ENCODE data around the gene ANKRD11.
"Not testable (repeated sequence)": the region's sequence is repeated elsewhere in the genome, so short reads cannot be mapped to it uniquely, and the experiment has no call there.

ANKRD11 gene

DNA sequence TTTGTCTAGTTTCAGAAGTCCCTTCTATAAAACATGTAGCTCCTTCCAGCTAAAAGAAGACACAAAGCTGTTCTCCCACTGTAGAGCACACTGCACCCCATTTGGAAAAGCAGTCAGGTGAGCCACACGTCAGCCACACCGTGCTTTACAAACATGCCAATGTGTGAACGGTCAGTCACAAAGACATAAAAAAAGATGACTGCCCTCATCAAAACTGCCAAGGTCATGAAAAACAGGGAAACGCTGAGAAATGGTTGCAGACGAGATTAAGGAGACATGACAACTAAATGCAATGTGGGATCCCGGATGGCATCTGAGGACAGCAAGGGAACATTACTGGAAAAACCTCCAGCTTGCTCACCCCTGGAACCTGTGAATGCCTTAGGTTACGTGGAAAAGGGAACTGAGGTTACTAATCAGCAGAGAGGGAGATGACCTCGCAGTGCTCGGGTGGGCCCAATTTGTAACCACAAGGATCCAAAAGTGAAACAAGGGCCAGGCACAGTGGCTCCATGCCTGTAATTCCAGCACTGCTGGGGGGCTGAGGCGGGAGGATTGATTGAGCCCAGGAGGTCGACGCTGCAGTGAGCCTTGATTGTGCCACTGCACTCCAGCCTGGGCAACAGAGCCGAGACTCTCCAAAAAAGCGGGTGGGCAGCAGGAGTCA lies 8.1 kb downstream of the ANKRD11 start:
- DNase-seq = no peak

DNA sequence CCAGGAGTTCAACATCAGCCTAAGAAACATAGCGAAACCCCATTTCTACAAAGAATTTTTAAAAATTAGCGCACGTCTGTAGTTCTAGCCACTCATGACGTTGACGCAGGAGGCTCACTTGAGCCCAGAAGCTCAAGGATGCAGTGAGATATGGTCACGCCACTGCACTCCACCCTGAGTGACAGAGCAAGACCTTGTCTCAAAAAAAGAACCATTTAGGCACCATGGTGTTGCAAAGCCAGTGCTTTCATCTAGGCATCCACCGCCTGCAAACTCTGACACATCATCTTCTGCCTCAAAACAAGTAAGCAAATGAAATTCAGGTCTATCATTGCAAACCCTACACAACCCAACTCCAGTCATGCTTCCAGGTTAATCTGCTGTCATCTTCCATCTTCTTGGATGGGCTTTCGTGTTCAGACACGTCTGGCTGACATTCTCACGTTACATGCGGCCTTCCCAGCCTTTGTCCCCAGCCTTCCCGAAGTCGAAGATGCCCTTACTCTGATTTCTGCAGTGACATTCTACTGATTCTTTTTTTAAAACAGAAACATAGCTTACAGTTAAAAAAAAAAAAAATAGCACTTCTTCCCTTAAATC lies 8.9 kb downstream of the ANKRD11 start:
- DNase-seq = no peak

GRCh38 chr16:89478576-89479221 lies 11.7 kb downstream of the ANKRD11 start:
- no peak for DNase-seq

- DNase-seq = no peak
These were observed 13.5 kb downstream of the ANKRD11 start for GRCh38 chr16:89476811-89477261.

GRCh38 chr16:89476379-89476778 lies 14.0 kb downstream of the ANKRD11 start:
- DNase-seq = no peak

- DNase-seq = no peak
These were observed 15.2 kb downstream of the ANKRD11 start for GRCh38 chr16:89475144-89475543.

DNA sequence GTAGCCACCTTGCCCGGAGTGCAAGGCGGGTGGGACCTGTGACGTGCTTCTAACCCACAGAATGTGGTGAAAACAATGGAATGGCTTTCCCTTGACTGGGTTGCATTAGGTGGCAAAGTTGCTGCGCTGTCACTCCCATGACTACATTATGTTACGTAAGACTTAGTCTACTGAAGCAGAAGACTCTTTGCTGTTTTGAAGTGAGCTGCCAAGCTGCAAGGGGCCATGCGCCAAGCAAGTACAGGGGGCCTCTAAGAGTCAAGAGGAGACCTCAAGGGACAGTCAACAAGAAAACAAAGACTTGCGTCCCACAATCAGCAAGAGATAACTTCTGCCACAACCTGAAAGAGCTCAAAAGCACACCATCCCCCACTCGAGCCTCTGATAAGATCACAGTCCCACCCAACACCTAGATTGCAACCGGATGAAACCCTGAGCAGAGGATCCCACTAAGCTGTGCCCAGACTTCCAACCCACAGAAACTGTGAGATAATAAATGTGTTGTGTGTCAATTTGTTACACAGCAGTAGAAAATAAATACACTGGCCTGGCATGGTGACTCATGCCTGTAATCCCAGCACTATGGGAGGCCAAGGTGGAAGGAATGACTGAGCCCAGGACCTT lies 16.5 kb downstream of the ANKRD11 start:
- no peak for DNase-seq

GRCh38 chr16:89473136-89473712 lies 17.1 kb downstream of the ANKRD11 start:
- DNase-seq = no peak

DNA sequence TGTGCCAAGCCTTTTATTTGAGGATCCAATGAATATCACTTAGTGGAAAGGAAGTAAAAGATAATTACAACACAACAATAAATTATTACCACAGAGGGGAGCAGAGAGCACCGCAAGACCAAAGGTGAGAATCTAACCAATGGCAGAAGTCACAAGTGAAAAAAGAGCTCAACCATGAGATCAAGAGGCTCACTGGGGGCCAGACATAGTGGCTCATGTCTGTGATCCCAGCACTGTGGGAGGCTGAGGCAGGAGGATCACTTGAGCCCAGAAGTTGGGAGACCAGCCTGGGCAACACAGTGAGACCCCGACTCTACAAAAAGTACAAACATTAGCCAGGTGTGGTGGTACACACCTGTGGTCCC lies 17.7 kb downstream of the ANKRD11 start:
- DNase-seq = no peak

DNA sequence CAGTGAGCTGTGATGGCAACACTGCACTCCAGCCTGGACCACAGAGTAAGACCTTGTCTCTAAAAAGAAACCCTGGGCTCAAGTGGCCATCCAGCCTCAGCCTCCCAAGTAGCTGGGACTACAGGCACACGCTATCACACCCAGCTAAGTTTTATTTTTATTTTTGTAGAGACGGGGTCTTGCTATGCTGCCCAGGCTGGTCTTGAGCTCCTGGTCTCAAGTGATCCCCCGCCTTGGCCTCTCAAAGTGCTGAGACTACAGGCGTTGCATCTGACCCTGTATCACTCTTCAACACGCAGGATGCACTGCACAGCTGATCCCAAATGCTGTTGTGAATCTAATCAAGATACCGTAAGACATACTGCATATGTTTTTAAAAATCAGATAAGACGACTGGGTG lies 23.0 kb downstream of the ANKRD11 start:
- no peak for DNase-seq

- DNase-seq = no peak
These were observed 23.4 kb downstream of the ANKRD11 start for GRCh38 chr16:89466920-89467319.

DNA sequence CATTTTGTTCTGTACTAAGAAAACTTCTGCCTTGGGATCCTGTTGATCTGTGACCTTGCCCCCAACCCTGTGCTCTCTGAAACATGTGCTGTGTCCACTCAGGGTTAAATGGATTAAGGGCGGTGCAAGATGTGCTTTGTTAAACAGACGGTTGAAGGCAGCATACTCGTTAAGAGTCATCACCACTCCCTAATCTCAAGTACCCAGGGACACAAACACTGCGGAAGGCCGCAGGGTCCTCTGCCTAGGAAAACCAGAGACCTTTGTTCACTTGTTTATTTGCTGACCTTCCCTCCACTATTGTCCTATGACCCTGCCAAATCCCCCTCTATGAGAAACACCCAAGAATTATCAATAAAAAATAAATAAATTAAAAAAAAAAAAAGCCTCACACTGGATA lies 27.0 kb downstream of the ANKRD11 start:
- DNase-seq = not testable (repeated sequence)

- DNase-seq = not testable (repeated sequence)
These were observed 27.7 kb downstream of the ANKRD11 start for GRCh38 chr16:89462639-89463038.

DNA sequence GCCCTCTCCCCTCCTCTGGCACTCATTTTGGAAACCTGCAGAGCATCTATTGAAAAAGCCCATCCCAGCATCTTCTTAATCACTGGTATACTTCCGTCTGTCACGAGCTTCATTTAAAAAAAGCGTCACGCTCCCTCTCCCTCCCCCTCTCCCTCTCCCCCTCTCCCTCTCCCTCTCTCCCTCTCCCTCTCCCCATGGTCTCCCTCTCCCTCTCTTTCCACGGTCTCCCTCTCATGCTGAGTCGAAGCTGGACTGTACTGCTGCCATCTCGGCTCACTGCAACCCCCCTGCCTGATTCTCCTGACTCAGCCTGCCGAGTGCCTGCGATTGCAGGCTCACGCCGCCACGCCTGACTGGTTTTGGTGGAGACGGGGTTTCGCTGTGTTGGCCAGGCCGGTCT lies 28.5 kb downstream of the ANKRD11 start:
- DNase-seq = not testable (repeated sequence)

GRCh38 chr16:89460556-89460955 lies 29.8 kb downstream of the ANKRD11 start:
- no peak for DNase-seq

GRCh38 chr16:89458967-89459366 lies 31.4 kb downstream of the ANKRD11 start:
- no peak for DNase-seq

DNA sequence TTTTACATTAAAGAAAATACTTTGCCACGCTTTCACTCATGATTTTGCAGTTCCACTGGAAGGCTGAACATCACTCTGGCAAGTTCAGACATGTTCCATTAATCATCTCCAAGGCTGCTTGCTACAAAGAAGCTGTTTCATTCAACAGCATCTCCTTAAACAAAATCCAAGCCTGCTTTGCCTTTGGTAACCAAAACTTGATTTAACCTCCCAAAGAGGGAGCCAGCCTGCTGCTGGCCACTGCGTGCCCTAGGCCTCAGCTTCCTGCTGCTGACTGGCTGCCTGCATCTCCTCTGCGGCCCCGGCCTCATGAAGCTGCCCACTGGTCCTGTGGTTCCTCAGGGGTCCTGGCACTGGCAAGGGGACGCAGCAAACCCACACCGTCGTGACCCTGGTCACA lies 31.8 kb downstream of the ANKRD11 start:
- no peak for DNase-seq

DNA sequence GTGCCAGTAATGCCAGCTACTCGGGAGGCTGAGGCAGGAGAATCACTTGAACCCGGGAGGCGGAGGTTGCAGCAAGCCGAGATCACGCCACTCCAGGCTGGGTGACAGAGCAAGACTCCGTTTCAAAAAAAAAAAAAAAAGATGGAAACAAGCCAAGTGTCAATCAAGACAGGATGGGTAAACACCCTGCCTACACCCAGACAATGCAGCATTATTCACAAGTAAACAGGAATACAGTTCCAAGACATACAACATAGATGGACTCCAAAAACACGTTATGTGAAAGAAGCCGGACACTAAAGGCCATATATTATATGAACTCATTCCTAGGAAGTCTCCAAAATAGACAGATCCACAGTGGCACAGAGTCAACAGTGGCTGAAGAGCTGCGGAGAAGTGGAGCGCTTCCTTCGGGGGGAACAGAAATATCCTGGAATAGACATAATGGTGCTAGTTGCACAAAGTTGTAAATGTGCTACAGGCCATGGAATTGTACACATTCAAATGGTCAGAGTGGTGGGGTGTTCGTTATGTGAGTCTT lies 33.9 kb downstream of the ANKRD11 start:
- DNase-seq = peak in 1 of 56 donors; percentile 24

GRCh38 chr16:89455692-89456091 lies 34.7 kb downstream of the ANKRD11 start:
- no peak for DNase-seq

- no peak for DNase-seq
These were observed 35.2 kb downstream of the ANKRD11 start for GRCh38 chr16:89455178-89455577.

GRCh38 chr16:89454378-89455125 lies 35.8 kb downstream of the ANKRD11 start:
- DNase-seq = not testable (repeated sequence)

All from amygdala (tissue), 56 donors.